GM23338 (cell line): ENCODE measurements around the gene TBCD. TPM values are rescaled to one million over a fixed set of nuclear protein-coding genes. Genes with fewer than 3 reads are reported as not detected.

Experiments
- ATAC-seq: fragments of 200-7000 bp; cut with Tn5 transposase; 3 replicates; pipeline ENCODE4 v1.9.1; 2020
- DNase-seq: peaks from one replicate; pipeline ENCODE4 v3.0.0-alpha.2; 2015; ENCODE audit warnings: low spot score
- H2AFZ ChIP-seq: fragments of 200-600 bp; sonication (generic); 2 replicates; pipeline ENCODE4 v1.8.0; 2016; ENCODE audit warnings: antibody characterized with exemption, mild to moderate bottlenecking, moderate library complexity
- H3F3A ChIP-seq: fragments of 200-600 bp; sonication (generic); replicated peaks from 2 replicates; pipeline ENCODE4 v1.8.0; 2017; ENCODE audit warnings: antibody characterized with exemption, mixed run types, low read depth
- H3K27ac ChIP-seq: fragments of 200-600 bp; sonication (generic); 2 replicates; pipeline ENCODE4 v1.6.1; 2016; ENCODE audit warnings: low read depth
- H3K27me3 ChIP-seq: fragments of 200-600 bp; sonication (generic); 2 replicates; pipeline ENCODE4 v1.8.0; 2016; ENCODE audit warnings: mild to moderate bottlenecking, mixed run types, moderate library complexity; ENCODE audit not compliant: insufficient read depth
- H3K36me3 ChIP-seq: fragments of 200-600 bp; sonication (generic); 2 replicates; pipeline ENCODE4 v1.8.0; 2016; ENCODE audit warnings: mild to moderate bottlenecking; ENCODE audit not compliant: insufficient read depth
- H3K4me1 ChIP-seq: fragments of 200-600 bp; sonication (generic); 2 replicates; pipeline ENCODE4 v1.8.0; 2016; ENCODE audit warnings: mild to moderate bottlenecking, moderate library complexity; ENCODE audit not compliant: insufficient read depth
- H3K4me2 ChIP-seq: fragments of 200-600 bp; sonication (generic); 2 replicates; pipeline ENCODE4 v1.7.1; 2017; ENCODE audit warnings: mixed run types
- H3K4me3 ChIP-seq: fragments of 200-600 bp; sonication (generic); 2 replicates; pipeline ENCODE4 v1.6.1; 2016; ENCODE audit warnings: mixed run types
- H3K79me2 ChIP-seq: fragments of 200-600 bp; sonication (generic); replicated peaks from 2 replicates; pipeline ENCODE4 v1.8.0; 2017; ENCODE audit warnings: mild to moderate bottlenecking; ENCODE audit not compliant: insufficient read depth
- H3K9me2 ChIP-seq: fragments of 200-600 bp; sonication (generic); 2 replicates; pipeline ENCODE4 v1.8.0; 2017; ENCODE audit not compliant: insufficient read depth
- H4K20me1 ChIP-seq: fragments of 200-600 bp; sonication (generic); replicated peaks from 2 replicates; pipeline ENCODE4 v1.8.0; 2017; ENCODE audit warnings: mild to moderate bottlenecking; ENCODE audit not compliant: insufficient read depth
- H3K27ac Mint-ChIP-seq: 2 replicates; pipeline ENCODE4 v1.8.0; 2020; ENCODE audit warnings: inconsistent platforms, mild to moderate bottlenecking, moderate library complexity, mixed read lengths
- H3K27me3 Mint-ChIP-seq: 3 replicates; pipeline ENCODE4 v1.8.0; 2022; ENCODE audit warnings: low read depth, mild to moderate bottlenecking, moderate library complexity, mixed read lengths, inconsistent platforms; ENCODE audit not compliant: insufficient read depth, poor library complexity
- H3K36me3 Mint-ChIP-seq: 3 replicates; pipeline ENCODE4 v1.8.0; 2021; ENCODE audit warnings: low read depth, mild to moderate bottlenecking, inconsistent platforms, moderate library complexity, mixed read lengths
- H3K4me1 Mint-ChIP-seq: 3 replicates; pipeline ENCODE4 v1.8.0; 2020; ENCODE audit warnings: mild to moderate bottlenecking, inconsistent platforms, mixed read lengths
- H3K4me3 Mint-ChIP-seq: 3 replicates; pipeline ENCODE4 v1.8.0; 2021; ENCODE audit warnings: moderate library complexity, mild to moderate bottlenecking, inconsistent platforms, mixed read lengths
- H3K9me3 Mint-ChIP-seq: 3 replicates; pipeline ENCODE4 v1.8.0; 2020; ENCODE audit warnings: moderate library complexity, mild to moderate bottlenecking, inconsistent platforms, mixed read lengths
- CREB1 ChIP-seq: fragments of 250-450 bp; sonication (Bioruptor Pico); IDR thresholded peaks from 2 replicates; pipeline ENCODE4 v1.5.0; 2020; ENCODE audit warnings: low read depth, mild to moderate bottlenecking, moderate library complexity
- EZH2 ChIP-seq: fragments of 200-600 bp; sonication (generic); IDR thresholded peaks from one replicate; pipeline ENCODE4 v1.8.0; 2017; ENCODE audit warnings: antibody characterized with exemption, mild to moderate bottlenecking, low read depth; ENCODE audit not compliant: unreplicated experiment
- EZH2phosphoT487 ChIP-seq: fragments of 200-600 bp; sonication (generic); IDR thresholded peaks from one replicate; pipeline ENCODE4 v1.8.1; 2018; ENCODE audit warnings: antibody characterized with exemption; ENCODE audit not compliant: unreplicated experiment
- NANOG ChIP-seq: IDR thresholded peaks from 2 replicates; pipeline ENCODE4 v1.6.1; 2016; ENCODE audit warnings: antibody characterized with exemption, borderline replicate concordance
- POLR2AphosphoS5 ChIP-seq: IDR thresholded peaks from 2 replicates; pipeline ENCODE4 v1.6.1; 2016; ENCODE audit warnings: antibody characterized with exemption, low read depth
- REST ChIP-seq: IDR thresholded peaks from one replicate; pipeline ENCODE4 v1.6.1; 2018; ENCODE audit warnings: antibody characterized with exemption; ENCODE audit not compliant: unreplicated experiment
- ZNF331 ChIP-seq: fragments of 250-450 bp; sonication (Bioruptor Pico); IDR thresholded peaks from 2 replicates; pipeline ENCODE4 v1.5.0; 2020; ENCODE audit warnings: low read depth, mild to moderate bottlenecking, moderate library complexity
- polyA plus RNA-seq: library from polyadenylated mRNA; unstranded; fragments of >200 nt; fragmentation: Nextera tagmentation; extraction: Ambion mirVana; gene quantifications from 2 replicates; pipeline ENCODE4 v1.2.1, GENCODE V29; 2016
- total RNA-seq: library from RNA; depleted of rRNA; stranded (reverse); fragments of >200 nt; shearing (Covaris generic); gene quantifications from 2 replicates; pipeline ENCODE4 v1.2.3, GENCODE V29; 2014
- TF ChIP-seq, protein P1 (sequence below): IDR thresholded peaks from 2 replicates; pipeline ENCODE4 v1.6.1; 2016; ENCODE audit warnings: antibody characterized with exemption

The TBCD gene
- total and polyA plus RNA-seq, 2 experiments from 2014 or later, result 75.0 to 116 TPM

- Histone ChIP-seq H3F3A (no peaks in the 10 kb centered on the region), H3K4me2 (no peak overlapping the region), H3K9me2 (no peaks in the 10 kb centered on the region), H3K4me3 (no peak overlapping the region), H3K36me3 (peaks cover 7% of the 10 kb centered on the region; the same call in 1 of the 2 replicates), H3K27ac (no peak overlapping the region), H3K79me2 (no peaks in the 10 kb centered on the region), H2AFZ (no peak overlapping the region), H4K20me1 (peaks cover 6% of the 10 kb centered on the region; the same call in 1 of the 2 replicates), H3K27me3 (no peaks in the 10 kb centered on the region), H3K4me1 (no peaks in the 10 kb centered on the region)
- Mint-ChIP-seq H3K27ac (no peak overlapping the region), H3K9me3 (no peaks in the 10 kb centered on the region), H3K27me3 (peaks cover 3% of the 10 kb centered on the region), H3K4me3 (no peak overlapping the region), H3K4me1 (no peaks in the 10 kb centered on the region; the same call in 2 of the 3 replicates), H3K36me3 (peaks cover 78% of the 10 kb centered on the region)
- TF ChIP-seq NANOG, result no peak
- TF ChIP-seq ZNF331 (CRISPR knock-in tag), result no peak
- TF ChIP-seq, protein P1, sequence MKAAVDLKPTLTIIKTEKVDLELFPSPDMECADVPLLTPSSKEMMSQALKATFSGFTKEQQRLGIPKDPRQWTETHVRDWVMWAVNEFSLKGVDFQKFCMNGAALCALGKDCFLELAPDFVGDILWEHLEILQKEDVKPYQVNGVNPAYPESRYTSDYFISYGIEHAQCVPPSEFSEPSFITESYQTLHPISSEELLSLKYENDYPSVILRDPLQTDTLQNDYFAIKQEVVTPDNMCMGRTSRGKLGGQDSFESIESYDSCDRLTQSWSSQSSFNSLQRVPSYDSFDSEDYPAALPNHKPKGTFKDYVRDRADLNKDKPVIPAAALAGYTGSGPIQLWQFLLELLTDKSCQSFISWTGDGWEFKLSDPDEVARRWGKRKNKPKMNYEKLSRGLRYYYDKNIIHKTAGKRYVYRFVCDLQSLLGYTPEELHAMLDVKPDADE, result no peak
- ATAC-seq, result no peak
- no peak for DNase-seq
Measured at GRCh38 chr17:82927661-82928601, 176.1 kb downstream of the TBCD start.

- H3K4me3 Mint-ChIP-seq, result no peak overlapping the region
- DNase-seq, result no peak
- H3K36me3 Mint-ChIP-seq, result peaks cover 81% of the 10 kb centered on the region
- H3K27me3 Mint-ChIP-seq, result peaks cover 3% of the 10 kb centered on the region
- no peaks in the 10 kb centered on the region for H3K4me1 Mint-ChIP-seq
- Histone ChIP-seq H3K27ac (no peak overlapping the region), H3K4me2 (no peak overlapping the region), H4K20me1 (peaks cover 5% of the 10 kb centered on the region; the same call in 1 of the 2 replicates), H3K27me3 (no peaks in the 10 kb centered on the region), H3K4me1 (no peaks in the 10 kb centered on the region), H3K79me2 (no peaks in the 10 kb centered on the region), H3K4me3 (no peak overlapping the region), H3K9me2 (no peaks in the 10 kb centered on the region), H3K36me3 (peaks cover 7% of the 10 kb centered on the region; the same call in 1 of the 2 replicates), H2AFZ (no peak overlapping the region), H3F3A (no peaks in the 10 kb centered on the region)
- no peak overlapping the region; the same call in 1 of the 2 replicates for H3K27ac Mint-ChIP-seq
- H3K9me3 Mint-ChIP-seq, result no peaks in the 10 kb centered on the region
- ATAC-seq, result no peak
- TF ChIP-seq EZH2 (no peak), REST (no peak), NANOG (no peak), ZNF331 (CRISPR knock-in tag) (no peak), CREB1 (CRISPR knock-in tag) (no peak), EZH2phosphoT487 (no peak), POLR2AphosphoS5 (no peak)
- TF ChIP-seq, protein P1, result no peak
Measured at GRCh38 chr17:82929011-82929622, 177.3 kb downstream of the TBCD start.
